HG03064 (cell line): ENCODE results near the gene MBD6.

Experiments used
- ATAC-seq: cut with Tn5 transposase; IDR thresholded peaks from one replicate; pipeline ENCODE4 v1.9.1; 2021; ENCODE audit warnings: low read depth; ENCODE audit not compliant: unreplicated experiment

The MBD6 gene

DNA sequence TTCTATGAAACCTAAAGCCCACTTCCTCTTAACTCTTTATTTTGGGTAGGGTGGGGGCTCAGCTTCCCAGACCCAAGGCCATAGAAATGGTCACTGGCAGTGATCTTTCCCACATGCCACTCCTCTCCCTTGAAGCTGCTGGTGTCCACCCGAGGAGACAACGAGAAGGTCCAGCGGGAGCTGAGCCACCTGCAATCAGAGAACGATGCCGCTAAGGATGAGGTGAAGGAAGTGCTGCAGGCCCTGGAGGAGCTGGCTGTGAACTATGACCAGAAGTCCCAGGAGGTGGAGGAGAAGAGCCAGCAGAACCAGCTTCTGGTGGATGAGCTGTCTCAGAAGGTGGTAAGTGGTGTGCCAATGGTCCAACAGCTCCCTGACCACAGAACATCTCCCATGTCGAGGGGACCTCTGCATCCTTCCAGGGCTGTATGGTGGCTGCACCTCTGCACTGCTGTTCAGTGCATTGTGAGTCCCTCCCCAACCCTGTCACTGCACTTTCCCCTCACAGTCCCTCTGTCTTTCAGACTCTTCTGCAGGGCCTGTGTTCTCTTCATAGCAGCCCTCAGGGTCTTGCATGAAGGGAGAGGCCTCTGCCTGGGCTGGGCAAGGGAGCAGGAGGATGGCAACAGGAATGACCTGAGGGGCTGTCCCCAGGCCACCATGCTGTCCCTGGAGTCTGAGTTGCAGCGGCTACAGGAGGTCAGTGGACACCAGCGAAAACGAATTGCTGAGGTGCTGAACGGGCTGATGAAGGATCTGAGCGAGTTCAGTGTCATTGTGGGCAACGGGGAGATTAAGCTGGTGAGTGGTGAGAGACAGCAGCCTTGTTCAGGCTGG lies 49.5 kb downstream of the MBD6 start:
- ATAC-seq: no peak

GRCh38 chr12:57574795-57575194 lies 52.2 kb downstream of the MBD6 start:
- ATAC-seq: no peak

GRCh38 chr12:57575771-57576612 lies 53.4 kb downstream of the MBD6 start:
- ATAC-seq: no peak

- no peak for ATAC-seq
Observed at GRCh38 chr12:57576613-57577160, 54.1 kb downstream of the MBD6 start.

GRCh38 chr12:57577981-57578758 lies 55.5 kb downstream of the MBD6 start:
- ATAC-seq: no peak

DNA sequence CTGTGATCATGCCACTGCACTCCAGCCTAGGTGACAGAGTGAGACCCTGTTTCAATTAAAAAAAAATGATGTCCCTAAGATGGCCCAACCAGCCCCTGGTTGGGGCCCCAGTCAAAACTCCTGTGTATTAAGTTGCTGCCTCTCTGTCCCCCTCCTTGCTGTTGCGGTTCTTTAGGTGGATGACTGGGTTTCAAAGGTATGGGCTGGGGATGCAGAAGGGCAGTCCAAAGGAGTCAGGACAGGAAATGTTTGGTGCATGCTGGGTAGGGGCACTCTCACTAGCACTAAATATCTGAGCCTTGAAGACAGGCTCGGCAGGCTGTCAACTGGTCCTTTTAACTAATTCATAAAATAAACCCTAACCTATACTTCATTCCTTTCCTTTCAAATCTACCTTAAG lies 56.4 kb downstream of the MBD6 start:
- ATAC-seq: no peak
